COLO668 (cell line): Measurements from ENCODE around the gene DMRT2.

ENCODE experiments used
- DNase-seq: peaks from one replicate; lab custom pipeline; 2025; ENCODE audit not compliant: unreplicated experiment; lab: John Stamatoyannopoulos, UW

Gene DMRT2

GRCh38 chr9:1050125-1050895 lies at the start of gene DMRT2:
Gene DMRT2, plus strand, starts transcription at chr9:1050357. Its CDS starts 1,257 bp downstream, at chr9:1051614.
- peak; percentile 97 for DNase-seq

GRCh38 chr9:1001838-1002237 lies 48.3 kb upstream of the DMRT2 start:
- no peak for DNase-seq

GRCh38 chr9:1002678-1003077 lies 47.5 kb upstream of the DMRT2 start:
- no peak for DNase-seq

GRCh38 chr9:1005043-1005667 lies 45.0 kb upstream of the DMRT2 start:
- DNase-seq = peak; percentile 11

- DNase-seq = no peak
Measured at GRCh38 chr9:1007312-1007711, 42.8 kb upstream of the DMRT2 start.

GRCh38 chr9:1008216-1008615 lies 41.9 kb upstream of the DMRT2 start:
- DNase-seq = no peak

- peak; percentile 72 for DNase-seq
Measured at GRCh38 chr9:1009101-1009707, 41.0 kb upstream of the DMRT2 start.

GRCh38 chr9:1013021-1013420 lies 37.1 kb upstream of the DMRT2 start:
- DNase-seq = no peak

- DNase-seq = no peak
Measured at GRCh38 chr9:1014225-1014624, 35.9 kb upstream of the DMRT2 start.

GRCh38 chr9:1014640-1015039 lies 35.5 kb upstream of the DMRT2 start:
- DNase-seq = no peak

GRCh38 chr9:1018121-1018520 lies 32.0 kb upstream of the DMRT2 start:
- DNase-seq = peak; percentile 29

GRCh38 chr9:1024112-1024511 lies 26.0 kb upstream of the DMRT2 start:
- no peak for DNase-seq

- DNase-seq = no peak
Measured at GRCh38 chr9:1025131-1025530, 25.0 kb upstream of the DMRT2 start.

GRCh38 chr9:1026219-1026618 lies 23.9 kb upstream of the DMRT2 start:
- no peak for DNase-seq

- no peak for DNase-seq
Measured at GRCh38 chr9:1028501-1029190, 21.5 kb upstream of the DMRT2 start.

- peak; percentile 70 for DNase-seq
Measured at GRCh38 chr9:1031951-1032601, 18.1 kb upstream of the DMRT2 start.

- DNase-seq = no peak
Measured at GRCh38 chr9:1034271-1034670, 15.9 kb upstream of the DMRT2 start.

- no peak for DNase-seq
Measured at GRCh38 chr9:1039589-1039988, 10.6 kb upstream of the DMRT2 start.

- peak; percentile 81 for DNase-seq
Measured at GRCh38 chr9:1042466-1042865, 7.7 kb upstream of the DMRT2 start.

GRCh38 chr9:1044643-1045042 lies 5.5 kb upstream of the DMRT2 start:
- DNase-seq = no peak
